Lung (tissue), 12 donors: Measurements from ENCODE around the gene BCL2L15. TPM values are rescaled to one million over a fixed set of nuclear protein-coding genes. Genes with fewer than 3 reads are reported as not detected.

Source experiments
- ATAC-seq: fragments of 200-7000 bp; cut with Tn5 transposase; one replicate; pipeline ENCODE4 v1.9.1; 2020; ENCODE audit warnings: moderate number of reproducible peaks; ENCODE audit not compliant: insufficient read depth, low FRiP score
- DNase-seq, 3 donors: peaks; one replicate each; pipeline ENCODE4 v3.0.0-alpha.2; 2013 to 2017
- H3K27ac ChIP-seq, 2 donors: one replicate each; pipeline ENCODE4 v1.5.1; 2013; ENCODE audit warnings: mild to moderate bottlenecking in 2 of 2, moderate library complexity in 2 of 2, control low read depth in 1 of 2, inconsistent platforms in 1 of 2, low read depth in 1 of 2, low read length in 1 of 2
- H3K27me3 ChIP-seq, 3 donors: one replicate each; pipeline ENCODE4 v1.5.1; 2013; ENCODE audit warnings: low read length in 2 of 3; ENCODE audit not compliant: control insufficient read depth in 3 of 3, insufficient read depth in 3 of 3
- H3K36me3 ChIP-seq, 4 donors: one replicate each; pipeline ENCODE4 v1.5.1; 2013; ENCODE audit warnings: low read length in 4 of 4, mild to moderate bottlenecking in 1 of 4, moderate library complexity in 1 of 4; ENCODE audit not compliant: control insufficient read depth in 4 of 4, insufficient read depth in 4 of 4
- H3K4me1 ChIP-seq, 5 donors: one replicate each; pipeline ENCODE4 v1.5.1; 2013; ENCODE audit warnings: low read length in 5 of 5, mild to moderate bottlenecking in 2 of 5, moderate library complexity in 1 of 5; ENCODE audit not compliant: control insufficient read depth in 5 of 5, insufficient read depth in 5 of 5
- H3K4me3 ChIP-seq: one replicate; pipeline ENCODE4 v1.5.1; 2013; ENCODE audit warnings: mild to moderate bottlenecking, control low read depth, moderate library complexity
- H3K9ac ChIP-seq, 2 donors: one replicate each; pipeline ENCODE4 v1.5.1; 2013; ENCODE audit warnings: low read length in 2 of 2, control low read depth in 1 of 2; ENCODE audit not compliant: insufficient read depth in 1 of 2
- H3K9me3 ChIP-seq, 4 donors: one replicate each; pipeline ENCODE4 v1.5.1; 2013; ENCODE audit warnings: low read length in 3 of 4, mild to moderate bottlenecking in 1 of 4, moderate library complexity in 1 of 4; ENCODE audit not compliant: control insufficient read depth in 4 of 4, insufficient read depth in 3 of 4
- CTCF ChIP-seq: IDR thresholded peaks from 2 replicates; pipeline ENCODE4 v1.5.1; 2012; ENCODE audit warnings: mild to moderate bottlenecking; ENCODE audit errors: control extremely low read depth, extremely low read depth
- WGBS, 2 donors: extraction: QIAGEN DNeasy Blood & Tissue Kit; methylation state at CpG; one replicate each; pipeline ENCODE4 v1.1.7; 2013; 5-methylcytosine and 5-hydroxymethylcytosine counted together
- polyA plus RNA-seq, 2 donors: library from polyadenylated mRNA; stranded (reverse); fragments of 200-250 nt; gene quantifications; one replicate each; pipeline ENCODE4 v1.2.1, GENCODE V29; 2013
- total RNA-seq, 2 donors: library from RNA; depleted of rRNA in 1 of 2; stranded (reverse); fragments of >200 nt in 1 of 2; gene quantifications; one replicate each; pipeline ENCODE4 v1.2.1, GENCODE V29; 2014 to 2021
- donor health status: control.
- donor health status: control.
- donor health status: Bipolar disorder and iron deficiency.
- donor health status: healthy.
- donor health status: DM: yes; HTN: yes; CAD: no.

BCL2L15 gene
- total and polyA plus RNA-seq, 4 donors: 1.9 to 7.0 (median 3.2) TPM

GRCh38 chr1:113836534-113836933, 50.8 kb downstream of the BCL2L15 start:
- H3K36me3 ChIP-seq: no peaks in the 10 kb centered on the region
- H3K27me3 ChIP-seq: no peaks in the 10 kb centered on the region
- no peaks in the 10 kb centered on the region for H3K9me3 ChIP-seq
- ATAC-seq (no peak), DNase-seq (no peak)
- no peak overlapping the region for H3K27ac ChIP-seq
- H3K9ac ChIP-seq: no peak overlapping the region
- 100% methylated on average over 1 of the region's 1 CpG for whole genome bisulfite sequencing, 2 donors
- H3K4me1 ChIP-seq: no peaks in the 10 kb centered on the region
- TF ChIP-seq CTCF: no peak
- H3K4me3 ChIP-seq: no peak overlapping the region

GRCh38 chr1:113835686-113836290, 51.6 kb downstream of the BCL2L15 start:
- H3K9ac ChIP-seq: no peak overlapping the region
- H3K4me1 ChIP-seq: no peaks in the 10 kb centered on the region
- H3K36me3 ChIP-seq: no peaks in the 10 kb centered on the region
- TF ChIP-seq CTCF: peak; percentile 30
- H3K27ac ChIP-seq: no peak overlapping the region
- DNase-seq (peak in 2 of 3 donors; percentile 80 to 81), ATAC-seq (no peak)
- H3K9me3 ChIP-seq: no peaks in the 10 kb centered on the region
- no peak overlapping the region for H3K4me3 ChIP-seq
- peaks cover 0 to 3% (median 0%) of the 10 kb centered on the region in 3 donors for H3K27me3 ChIP-seq
- 19 to 24% methylated on average over 4 of the region's 4 CpGs for WGBS, 2 donors

GRCh38 chr1:113834716-113835115, 52.7 kb downstream of the BCL2L15 start:
- Histone ChIP-seq H3K27me3 (peaks cover 0 to 3% (median 0%) of the 10 kb centered on the region in 3 donors), H3K4me3 (no peak overlapping the region), H3K36me3 (no peaks in the 10 kb centered on the region), H3K9ac (no peak overlapping the region), H3K4me1 (no peaks in the 10 kb centered on the region), H3K27ac (no peak overlapping the region), H3K9me3 (no peaks in the 10 kb centered on the region)
- TF ChIP-seq CTCF: no peak
- ATAC-seq (no peak), DNase-seq (no peak)
- WGBS, 2 donors: 97 to 98% methylated on average over 2 of the region's 2 CpGs

Other genes starting within 250 kb of the BCL2L15 start
- gene PHTF1, start 128.1 kb downstream of the BCL2L15 start, total RNA-seq: 10 to 100 TPM; 23.3 to 29.7 TPM
- gene PHTF1, start 128.1 kb downstream of the BCL2L15 start, polyA plus RNA-seq: 10 to 100 TPM in 1 of 2 donors, 1 to 10 TPM in 1; 9.5 to 15.8 TPM
- gene RSBN1, start 75.1 kb downstream of the BCL2L15 start, total RNA-seq: 10 to 100 TPM; 18.2 to 39.0 TPM
- gene RSBN1, start 75.1 kb downstream of the BCL2L15 start, polyA plus RNA-seq: 1 to 10 TPM; 4.4 to 6.8 TPM
- gene PTPN22, start 15.9 kb downstream of the BCL2L15 start, total RNA-seq: 1 to 10 TPM; 6.9 to 7.0 TPM
- gene PTPN22, start 15.9 kb downstream of the BCL2L15 start, polyA plus RNA-seq: 1 to 10 TPM; 4.2 to 5.3 TPM
- 10 to 100 TPM; 24.2 to 43.9 TPM for gene AP4B1, start 17.2 kb upstream of the BCL2L15 start, total RNA-seq
- gene AP4B1, start 17.2 kb upstream of the BCL2L15 start, polyA plus RNA-seq: 10 to 100 TPM; 12.8 to 13.5 TPM
- gene DCLRE1B, start 17.7 kb upstream of the BCL2L15 start, total RNA-seq: 1 to 10 TPM; 4.9 to 7.8 TPM
- gene DCLRE1B, start 17.7 kb upstream of the BCL2L15 start, polyA plus RNA-seq: 1 to 10 TPM; 2.6 to 5.5 TPM
- gene HIPK1, start 41.7 kb upstream of the BCL2L15 start, total RNA-seq: 10 to 100 TPM; 84.1 to 87.2 TPM
- 10 to 100 TPM; 10.9 to 25.0 TPM for gene HIPK1, start 41.7 kb upstream of the BCL2L15 start, polyA plus RNA-seq
- 100 to 1,000 TPM in 1 of 2 donors, 10 to 100 TPM in 1; 27.4 to 108 TPM for gene OLFML3, start 91.9 kb upstream of the BCL2L15 start, total RNA-seq
- 10 to 100 TPM in 1 of 2 donors, 1 to 10 TPM in 1; 9.7 to 11.6 TPM for gene OLFML3, start 91.9 kb upstream of the BCL2L15 start, polyA plus RNA-seq